Measurements from ENCODE around the gene SELENOM.
"Not testable (repeated sequence)": the region's sequence is repeated elsewhere in the genome, so short reads cannot be mapped to it uniquely, and the experiment has no call there.

The SELENOM gene

DNA sequence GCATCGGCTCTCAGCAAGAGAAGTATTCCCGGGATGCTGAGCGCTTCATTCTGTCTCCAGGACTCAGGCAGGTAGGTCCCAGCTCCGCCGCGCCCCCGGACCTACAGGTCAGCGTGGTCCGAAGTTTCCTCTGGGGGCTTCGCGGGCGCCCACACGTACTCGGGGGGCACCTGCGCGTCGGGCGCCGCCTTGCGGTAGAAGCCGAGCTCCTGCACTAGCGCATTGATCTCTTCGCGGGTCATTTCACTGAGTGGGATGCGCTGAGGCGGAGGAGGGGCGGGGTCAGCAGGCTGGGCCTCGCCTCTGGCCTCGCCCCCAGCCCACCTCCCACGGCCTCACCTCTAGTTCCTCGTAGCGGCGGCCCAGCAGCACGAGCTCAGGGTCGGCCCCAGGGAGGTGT is 2.5 kb downstream of the SELENOM start:
- no peak for DNase-seq

DNA sequence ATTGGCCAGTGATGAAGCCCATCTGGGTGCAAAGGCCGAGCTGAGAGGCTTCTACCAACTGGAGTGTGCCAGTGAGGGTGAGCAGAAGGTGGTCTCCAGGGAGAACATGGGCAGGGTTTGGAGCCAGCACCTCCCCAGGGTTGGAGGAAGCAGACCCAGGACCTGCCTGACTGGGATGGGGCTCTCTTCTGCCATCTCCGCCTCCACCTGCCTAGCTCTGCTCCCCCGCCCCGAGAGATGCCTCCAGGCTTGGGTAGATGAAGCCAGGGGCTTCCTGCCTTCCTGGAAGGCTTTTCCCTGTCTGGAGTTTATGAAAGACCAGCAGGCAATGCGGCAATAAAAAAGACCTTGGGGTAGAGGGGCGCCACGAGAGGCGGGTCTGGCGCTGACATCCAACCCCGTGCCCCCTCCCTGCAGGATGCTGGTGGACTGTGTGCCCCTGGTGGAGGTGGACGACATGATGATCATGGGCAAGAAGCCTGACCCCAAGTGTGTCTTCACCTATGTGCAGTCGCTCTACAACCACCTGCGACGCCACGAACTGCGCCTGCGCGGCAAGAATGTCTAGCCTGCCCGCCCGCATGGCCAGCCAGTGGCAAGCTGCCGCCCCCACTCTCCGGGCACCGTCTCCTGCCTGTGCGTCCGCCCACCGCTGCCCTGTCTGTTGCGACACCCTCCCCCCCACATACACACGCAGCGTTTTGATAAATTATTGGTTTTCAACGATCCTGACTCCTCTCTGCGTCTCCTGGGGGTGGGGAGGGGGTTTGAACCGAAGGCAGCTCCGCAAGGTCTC is 3.3 kb downstream of the SELENOM start:
- DNase-seq, result no peak

DNA sequence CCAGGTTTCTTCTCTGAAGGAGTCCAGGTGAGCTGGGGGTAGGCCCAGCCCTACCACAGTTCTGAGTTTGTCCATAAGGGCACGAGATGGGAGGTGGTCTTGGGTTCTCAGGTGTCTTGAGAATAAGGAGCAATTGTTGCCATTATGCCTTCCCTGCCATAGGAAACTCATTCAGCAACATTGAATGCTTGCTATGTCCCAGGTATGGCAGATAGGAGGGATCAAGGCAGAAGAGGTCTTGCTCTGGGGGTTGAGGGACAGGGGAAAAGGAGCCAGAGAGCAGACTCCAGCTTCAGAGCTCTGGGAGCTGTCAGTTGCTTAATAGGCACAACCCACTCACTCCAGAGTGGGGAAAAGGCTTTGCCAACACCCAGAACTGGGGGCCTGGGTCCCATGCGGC is 4.3 kb downstream of the SELENOM start:
- DNase-seq, result no peak

DNA sequence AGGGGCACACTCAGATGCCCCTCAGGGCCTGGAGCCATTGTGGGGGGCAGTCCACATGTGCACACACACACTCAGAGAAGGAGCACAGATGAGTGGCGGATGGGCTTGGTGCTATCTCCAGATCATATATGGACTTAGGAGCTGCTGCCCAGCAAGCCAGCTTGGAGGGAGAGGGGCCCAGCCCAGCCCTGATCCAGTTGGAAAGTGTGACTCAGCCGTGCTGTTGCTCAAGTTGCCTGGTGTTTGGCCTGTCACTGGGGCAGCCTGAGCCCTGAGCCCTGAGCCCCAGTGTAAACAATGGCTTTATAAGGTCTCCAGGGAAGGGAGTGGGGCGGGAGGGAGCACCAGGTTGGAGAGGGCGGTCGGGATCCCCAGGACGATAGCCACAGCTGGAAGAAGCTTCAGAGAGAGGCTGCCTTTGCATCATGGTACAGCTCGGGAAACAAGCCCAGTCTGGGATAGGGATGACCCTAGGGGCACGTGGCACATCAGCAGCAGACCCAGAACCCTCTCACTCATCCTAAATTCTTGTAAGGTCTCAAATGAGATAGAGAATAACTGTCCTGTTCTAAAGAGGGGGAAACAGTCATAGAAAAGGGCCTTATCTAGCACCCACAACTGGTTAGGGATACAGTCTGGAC is 4.8 kb downstream of the SELENOM start:
- no peak for DNase-seq

DNA sequence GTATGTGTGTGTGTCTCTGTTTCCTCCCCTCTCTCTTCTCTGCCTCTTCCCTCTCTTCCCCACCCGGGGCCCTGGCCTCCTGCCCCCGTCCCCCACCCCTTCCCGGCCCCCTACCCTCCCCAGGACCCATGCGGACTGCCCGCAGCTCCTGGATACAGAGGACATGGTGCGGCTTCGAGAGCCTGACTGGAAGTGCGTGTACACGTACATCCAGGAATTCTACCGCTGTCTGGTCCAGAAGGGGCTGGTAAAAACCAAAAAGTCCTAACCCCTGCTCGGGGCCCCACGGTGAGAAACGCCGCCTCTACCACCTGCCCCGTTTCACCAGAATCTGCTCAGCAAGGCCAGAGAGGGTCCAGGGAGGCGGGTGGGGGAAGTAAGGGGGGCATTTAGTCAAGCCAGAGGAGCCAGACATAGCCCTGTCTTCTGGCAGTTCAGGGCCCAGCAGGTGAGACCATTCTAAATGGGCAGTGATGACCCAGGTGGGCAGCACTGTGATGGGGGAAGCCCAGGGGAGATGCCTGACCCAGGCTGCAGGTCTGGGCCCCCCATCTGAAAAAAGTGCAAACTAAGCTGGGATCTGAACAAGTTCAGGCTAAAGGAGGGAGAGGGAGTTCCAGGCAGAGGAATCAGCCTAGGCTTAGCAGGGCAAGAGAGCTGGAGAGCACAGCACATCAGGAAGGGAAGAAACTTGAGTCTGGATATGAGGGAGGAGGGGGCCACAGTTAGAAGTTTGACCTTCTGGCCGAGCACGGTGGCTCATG is 6.4 kb downstream of the SELENOM start:
- no peak for DNase-seq

DNA sequence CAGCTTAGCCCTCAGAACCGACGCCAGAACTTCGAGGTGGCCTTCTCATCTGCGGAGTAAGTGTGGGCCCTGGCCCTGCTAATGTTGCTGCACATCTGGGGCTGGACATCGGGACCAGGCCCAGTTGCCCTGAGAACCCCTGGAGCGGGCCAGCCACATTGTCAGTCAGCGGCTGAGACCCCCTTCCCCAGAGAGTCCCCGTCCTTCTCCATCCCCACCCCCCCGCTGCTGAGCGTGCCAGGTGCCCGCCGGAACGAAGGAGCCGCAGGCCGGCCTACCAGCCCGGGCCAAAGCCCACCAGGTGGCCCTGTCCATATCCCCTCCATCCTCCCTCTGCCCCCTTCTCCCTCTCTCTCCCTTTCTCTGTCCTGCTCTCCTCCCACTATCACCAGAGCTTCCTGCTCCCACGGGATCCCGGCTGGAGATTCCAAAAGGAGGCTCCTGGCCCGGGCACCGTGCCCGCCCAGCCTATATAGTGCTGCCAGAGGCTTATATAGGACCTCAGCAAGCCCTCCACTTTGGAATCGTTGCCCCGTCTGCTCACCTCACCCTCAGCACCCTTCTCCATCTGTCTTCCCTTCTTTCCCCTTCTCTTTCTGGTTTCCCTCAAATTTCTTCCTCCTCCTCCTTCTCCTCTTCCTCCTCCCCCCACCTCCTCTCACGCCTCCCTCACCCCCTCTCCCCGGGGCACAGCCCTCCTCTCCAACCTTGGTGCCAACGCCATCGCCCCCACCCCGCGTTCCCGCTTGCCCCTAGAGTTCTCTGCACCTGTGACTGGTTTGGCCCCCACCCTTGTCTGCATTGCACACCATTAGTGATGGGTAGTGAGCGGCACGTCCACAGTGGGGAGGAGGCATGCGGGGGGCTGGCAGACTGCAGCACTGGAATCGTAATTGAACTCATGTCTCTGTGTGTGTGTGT is 7.3 kb downstream of the SELENOM start:
- DNase-seq, result no peak

DNA sequence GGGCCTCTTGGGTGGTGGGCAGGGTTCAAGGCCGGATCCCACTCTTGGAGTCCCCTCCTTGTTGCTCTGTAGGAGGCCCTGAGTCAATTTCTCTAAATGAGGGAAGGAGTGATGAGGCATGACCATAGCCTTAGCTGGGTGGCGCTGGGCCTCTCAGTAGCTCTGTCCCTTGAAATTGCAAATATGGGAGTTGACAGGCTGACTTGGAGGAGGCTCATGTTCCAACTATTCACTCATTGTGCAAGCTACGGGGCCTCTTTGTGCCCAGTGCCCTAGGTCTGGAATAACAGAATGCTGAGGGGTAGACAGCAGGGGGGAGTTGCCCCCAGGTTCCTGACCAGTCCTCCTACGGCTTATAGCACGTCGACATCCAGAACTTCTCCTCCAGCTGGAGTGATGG is 8.0 kb downstream of the SELENOM start:
- DNase-seq, result no peak

DNA sequence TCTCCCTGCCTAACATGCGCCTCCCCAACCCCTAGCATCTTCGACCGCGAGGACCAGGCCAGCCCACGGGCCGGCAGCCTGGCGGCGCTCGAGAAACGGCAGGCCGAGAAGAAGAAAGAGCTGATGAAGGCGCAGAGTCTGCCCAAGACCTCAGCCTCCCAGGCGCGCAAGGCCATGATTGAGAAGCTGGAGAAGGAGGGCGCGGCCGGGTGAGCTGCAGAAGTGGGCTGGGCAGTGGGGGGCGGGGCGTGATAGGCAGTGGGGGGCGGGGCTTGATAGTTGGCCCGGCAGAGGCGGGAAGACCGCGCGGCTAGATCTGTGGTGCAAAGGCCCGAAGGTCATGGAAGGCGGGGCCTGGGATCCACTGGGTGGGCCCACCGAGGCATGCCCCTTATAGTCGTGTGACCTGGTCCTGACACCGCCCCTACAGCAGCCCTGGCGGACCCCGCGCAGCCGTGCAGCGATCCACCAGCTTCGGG is 8.7 kb downstream of the SELENOM start:
- DNase-seq, result no peak

DNA sequence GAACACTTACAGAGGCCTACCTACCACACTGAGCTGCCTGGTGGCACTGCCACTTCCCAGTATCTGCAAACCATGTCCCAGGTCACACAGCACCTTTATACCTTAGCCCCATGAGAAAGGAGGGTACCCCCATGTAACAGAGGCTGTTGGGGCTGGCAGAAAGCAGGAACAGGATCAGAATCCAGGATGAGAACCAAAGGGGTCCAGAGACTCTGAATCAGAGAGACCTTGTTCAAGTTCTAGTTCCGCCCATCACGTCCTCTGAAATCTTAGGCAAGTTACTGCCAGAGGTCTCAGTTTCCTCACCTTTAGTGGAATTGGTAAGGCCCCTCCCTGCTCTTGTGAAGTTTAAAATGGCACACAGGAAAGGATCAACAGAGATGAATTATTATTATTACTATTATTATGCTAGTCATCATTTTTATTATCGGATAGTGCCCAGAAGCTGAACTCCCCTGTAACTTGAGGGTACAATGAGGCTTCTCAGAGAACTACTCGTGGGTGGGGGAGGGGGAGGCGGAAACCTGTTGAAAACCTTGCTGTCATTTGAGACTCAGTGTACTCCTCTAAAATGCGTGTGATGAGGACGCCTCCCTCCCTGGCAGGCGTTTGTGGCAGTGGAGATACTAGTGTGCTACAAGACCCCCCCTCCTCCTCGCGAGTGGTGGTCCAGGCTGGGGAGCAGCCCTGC is 9.3 kb downstream of the SELENOM start:
- no peak for DNase-seq

DNA sequence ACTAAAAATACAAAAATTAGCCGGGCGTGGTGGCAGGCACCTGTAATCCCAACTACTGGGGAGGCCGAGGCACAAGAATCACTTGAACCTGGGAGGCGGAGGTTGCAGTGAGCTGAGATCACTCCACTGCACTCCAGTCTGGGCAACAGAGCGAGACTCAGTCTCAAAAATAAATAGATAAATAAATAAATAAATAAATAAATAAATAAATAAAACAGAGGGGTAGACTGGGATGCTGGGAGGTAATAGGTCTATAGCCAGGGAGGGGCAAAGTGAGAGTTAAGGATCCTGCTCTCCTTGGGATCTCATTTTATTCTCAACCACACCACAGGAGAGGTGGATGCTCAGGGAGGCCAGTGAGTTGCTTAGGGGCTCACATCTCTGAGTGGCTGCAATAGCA is 9.8 kb downstream of the SELENOM start:
- DNase-seq, result not testable (repeated sequence)

DNA sequence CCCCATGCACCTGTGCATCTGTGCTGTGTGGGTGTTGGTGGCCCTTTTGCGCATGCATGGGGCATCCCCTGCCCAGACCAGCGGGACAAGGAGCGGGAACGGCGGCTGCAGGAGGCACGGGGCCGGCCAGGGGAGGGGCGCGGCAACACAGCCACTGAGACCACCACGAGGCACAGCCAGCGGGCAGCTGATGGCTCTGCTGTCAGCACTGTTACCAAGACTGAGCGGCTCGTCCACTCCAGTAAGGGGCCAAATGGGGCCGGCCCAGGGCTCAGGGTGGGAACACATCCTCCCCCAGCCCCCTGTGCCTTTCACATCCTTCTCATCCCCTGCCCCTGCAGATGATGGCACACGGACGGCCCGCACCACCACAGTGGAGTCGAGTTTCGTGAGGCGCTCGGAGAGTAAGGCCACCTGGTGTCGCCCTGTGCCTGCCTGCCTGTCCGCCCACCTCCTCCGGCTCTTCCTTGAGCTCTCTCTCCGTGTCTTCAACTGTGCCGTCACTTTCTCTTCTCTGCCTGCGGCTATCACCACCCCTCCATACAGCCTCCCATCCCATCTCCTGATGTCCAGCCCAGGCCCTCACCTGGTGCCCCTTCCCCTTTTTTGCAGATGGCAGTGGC is 10.6 kb downstream of the SELENOM start:
- no peak for DNase-seq

DNA sequence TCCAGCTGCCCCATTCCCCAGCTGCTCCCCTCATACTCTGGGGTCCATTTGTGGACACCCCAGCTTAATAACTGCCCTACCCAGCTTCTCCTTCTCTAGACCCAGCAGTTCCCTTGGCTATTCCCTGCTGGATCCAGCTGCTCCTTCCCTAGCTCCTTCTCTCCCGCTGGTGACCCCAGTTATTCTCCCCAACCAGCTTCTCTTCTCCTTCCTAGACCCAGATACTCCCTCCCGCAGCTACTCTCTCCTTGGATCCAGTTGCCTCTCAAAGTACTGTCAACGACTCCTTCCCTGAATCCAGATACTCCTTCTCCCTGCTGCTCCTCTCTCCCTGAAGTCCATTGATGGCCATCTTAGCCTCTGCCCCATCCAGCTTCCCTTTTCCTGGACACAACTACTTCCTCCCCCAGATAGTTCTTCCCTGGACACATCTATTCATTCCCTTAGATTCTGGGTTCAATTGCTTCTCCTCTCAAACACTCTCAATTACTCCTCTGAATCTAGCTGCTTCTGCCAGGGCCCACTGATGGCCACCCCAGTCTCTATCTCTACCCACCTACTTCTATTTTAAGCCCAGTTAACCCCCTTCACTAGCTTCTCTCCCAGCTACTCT is 11.6 kb downstream of the SELENOM start:
- DNase-seq, result no peak

DNA sequence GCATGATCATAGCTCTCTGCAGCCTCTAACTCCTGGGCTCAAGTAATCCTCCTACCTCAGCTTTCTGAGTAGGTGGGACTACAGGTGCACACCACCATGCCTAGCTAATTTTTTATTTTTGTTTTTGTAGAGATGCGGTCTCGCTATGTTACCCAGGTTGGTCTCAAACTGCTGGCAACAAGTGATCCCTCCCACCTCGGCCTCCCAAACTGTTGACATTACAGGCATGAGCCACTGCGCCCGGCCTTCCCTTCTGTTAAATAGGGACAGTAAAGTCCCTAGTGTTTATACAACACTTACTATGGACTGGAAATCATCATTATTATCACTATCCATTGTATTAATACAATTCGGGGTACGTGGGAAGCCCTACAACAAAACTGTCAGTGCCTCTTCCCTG is 12.6 kb downstream of the SELENOM start:
- DNase-seq, result no peak

DNA sequence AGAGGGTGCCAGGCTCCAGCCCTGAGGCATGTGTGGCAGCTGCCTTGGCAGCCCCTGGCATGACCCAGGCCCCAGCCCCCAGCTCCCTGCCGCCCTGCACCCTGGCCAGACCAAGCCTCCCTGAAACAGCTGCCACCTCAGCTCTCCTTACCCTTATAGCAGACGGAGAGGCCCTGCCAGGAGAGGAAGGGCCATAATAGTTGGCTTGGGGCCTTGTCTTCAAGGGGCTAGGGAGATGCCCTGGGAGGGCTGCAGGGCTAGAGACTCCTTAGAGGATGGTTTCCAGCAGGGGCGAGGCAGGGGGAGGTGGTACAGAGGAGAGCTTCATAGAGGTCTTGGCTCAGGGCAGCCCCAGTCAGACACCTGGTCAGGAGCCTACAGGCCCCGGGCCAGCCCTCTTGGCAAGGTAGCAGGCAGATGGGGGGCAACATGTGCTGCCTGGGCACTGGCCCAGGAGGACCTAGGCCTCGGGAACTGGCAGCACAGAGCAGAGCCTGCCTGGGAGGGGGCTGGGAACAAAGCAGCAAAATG is 13.3 kb downstream of the SELENOM start:
- DNase-seq, result no peak

DNA sequence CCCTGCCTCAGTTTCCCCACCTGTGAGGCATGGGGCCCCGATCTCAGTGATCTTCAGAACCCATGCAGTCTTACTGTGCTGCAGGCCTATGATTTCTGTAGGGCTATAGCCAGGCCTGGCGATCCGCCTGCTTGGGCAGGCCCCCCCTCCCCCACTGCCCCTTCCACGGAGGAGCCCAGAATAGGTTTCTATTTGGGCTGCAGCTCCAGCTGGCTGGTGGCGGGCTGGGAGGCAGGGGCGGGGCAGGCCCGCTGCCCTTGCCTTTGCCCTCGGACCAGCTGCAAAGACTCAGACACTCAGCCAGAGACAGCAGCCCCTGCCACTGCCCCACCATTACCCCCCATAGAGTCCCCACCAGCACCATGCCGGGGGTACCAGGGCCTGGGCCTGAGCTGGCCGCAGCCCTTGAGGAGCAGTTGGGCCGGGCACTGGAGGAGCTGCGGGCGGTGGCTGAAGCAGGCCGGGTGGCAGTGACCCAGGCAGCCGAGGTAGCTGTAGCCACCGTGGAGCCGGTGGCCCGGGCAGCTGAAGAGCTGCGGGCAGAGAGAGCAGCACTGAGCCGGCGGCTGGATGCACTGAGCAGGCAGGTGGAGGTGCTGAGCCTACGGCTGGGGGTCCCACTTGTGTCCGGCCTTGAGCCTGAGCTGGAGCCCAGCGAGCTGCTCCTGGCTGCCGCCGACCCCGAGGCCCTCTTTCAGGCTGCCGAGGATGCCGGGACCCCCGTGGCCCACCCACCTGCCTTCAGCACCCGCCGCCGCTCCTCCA is 14.1 kb downstream of the SELENOM start:
- DNase-seq, result no peak

DNA sequence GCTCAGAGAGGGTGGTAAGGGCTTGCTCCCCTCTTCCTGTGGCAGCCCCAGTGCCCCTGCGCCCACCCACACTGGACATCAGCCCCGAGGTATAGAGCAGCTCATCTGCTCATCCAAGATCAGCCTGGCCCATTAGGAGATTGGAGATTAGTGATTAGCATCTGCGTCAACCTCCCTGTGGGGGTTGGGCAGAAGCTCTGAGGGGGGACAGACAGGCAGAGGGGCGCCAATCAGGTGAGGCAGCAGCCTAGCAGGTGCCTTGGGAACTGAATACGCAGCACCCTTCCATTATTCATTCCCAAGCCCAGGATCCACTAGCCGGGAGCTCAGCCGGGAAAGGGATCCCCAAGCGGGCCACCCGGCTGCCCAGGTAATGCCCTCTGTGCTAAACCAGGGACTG is 15.2 kb downstream of the SELENOM start:
- no peak for DNase-seq

DNA sequence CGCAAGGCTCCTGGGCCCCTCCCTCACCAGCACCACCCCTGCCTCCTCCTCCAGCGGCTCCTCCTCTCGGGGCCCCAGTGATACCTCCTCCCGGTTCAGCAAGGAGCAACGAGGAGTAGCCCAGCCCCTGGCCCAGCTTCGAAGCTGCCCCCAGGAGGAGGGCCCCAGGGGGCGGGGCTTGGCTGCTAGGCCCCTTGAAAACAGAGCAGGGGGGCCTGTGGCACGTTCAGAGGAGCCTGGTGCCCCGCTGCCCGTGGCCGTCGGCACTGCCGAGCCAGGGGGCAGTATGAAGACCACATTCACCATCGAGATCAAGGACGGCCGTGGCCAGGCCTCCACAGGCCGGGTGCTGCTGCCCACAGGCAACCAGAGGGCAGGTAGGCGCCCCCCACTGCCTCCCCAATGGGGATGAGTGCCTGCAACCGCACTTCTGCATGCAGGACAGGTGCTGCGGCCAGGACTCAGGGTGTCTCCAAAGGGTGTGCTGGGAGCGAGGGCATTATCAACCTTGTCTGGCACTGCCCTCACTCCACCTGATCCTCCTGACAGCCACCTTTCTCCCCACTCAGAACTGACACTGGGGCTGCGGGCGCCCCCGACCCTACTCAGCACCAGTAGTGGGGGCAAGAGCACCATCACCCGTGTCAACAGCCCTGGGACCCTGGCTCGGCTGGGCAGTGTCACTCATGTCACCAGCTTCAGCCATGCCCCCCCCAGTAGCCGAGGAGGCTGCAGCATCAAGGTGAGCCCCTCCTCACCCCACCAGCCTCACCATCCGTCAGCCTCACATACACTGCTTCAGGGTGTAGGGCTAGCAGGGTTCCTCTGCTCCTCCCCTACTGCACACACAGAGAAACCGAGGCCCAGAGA is 16.0 kb downstream of the SELENOM start:
- no peak for DNase-seq

DNA sequence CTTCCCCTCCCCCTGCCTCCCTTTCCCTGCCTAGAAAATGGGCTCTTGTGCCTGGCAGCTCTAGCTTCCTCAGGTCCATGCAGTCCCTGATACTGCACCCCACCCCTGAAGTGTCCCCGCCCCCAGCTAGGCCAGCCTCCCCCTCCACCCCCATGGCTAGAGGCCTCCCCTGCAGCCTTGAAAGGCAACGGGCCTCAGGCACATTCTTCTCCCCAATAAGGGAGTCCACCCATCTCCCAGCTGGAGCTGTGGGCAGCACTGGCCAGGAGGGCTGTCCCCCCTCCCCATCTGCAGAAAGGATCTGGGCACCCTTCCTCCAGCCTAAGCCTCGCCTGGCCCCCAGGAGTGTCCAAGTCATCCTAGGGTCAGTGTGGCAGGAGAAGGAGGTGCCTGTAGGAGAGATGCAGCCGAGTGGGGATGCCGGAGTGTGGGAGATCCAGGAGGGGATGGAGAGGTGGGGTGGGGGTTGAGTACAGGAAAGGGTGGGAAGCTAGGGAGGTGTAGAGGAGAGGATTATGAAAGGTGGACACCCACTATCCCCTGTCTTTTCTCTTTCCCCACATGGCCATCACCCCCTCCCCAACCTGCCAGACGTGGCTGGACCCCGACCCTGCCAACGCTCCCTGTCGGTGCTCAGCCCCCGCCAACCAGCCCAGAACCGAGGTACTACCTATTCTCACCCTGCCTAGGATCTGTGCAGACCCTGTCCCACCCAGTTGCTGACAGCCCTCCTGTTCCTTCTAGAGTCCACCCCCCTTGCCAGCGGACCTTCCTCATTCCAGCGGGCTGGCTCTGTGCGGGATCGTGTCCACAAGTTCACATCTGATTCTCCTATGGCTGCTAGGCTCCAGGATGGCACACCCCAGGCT is 16.9 kb downstream of the SELENOM start:
- DNase-seq, result no peak
